Measurements from ENCODE around the gene SLC24A4. TPM values are rescaled to one million over a fixed set of nuclear protein-coding genes. Genes with fewer than 3 reads are reported as not detected.

SLC24A4 gene
- polyA plus RNA-seq, 4 donors = 0.16 to 0.31 TPM; not detected in 2

GRCh38 chr14:92539419-92539818 lies 216.5 kb downstream of the SLC24A4 start:
- no peak overlapping the region for H3K4me3 ChIP-seq (ENCODE audit: low read depth in 1 of 3, low read length in 3 of 3)
- H3K27me3 ChIP-seq (ENCODE audit: control insufficient read depth in 3 of 3, insufficient read depth in 3 of 3, low read length in 3 of 3) = no peaks in the 10 kb centered on the region
- H3K4me1 ChIP-seq (ENCODE audit: control insufficient read depth in 3 of 3, insufficient read depth in 2 of 3, low read depth in 1 of 3, low read length in 2 of 3) = peaks cover 17 to 28% (median 28%) of the 10 kb centered on the region in 3 donors
- DNase-seq (peak in 1 of 2 donors; percentile 52), FAIRE-seq (no peak)
- no peaks in the 10 kb centered on the region for H3K9me3 ChIP-seq (ENCODE audit: control insufficient read depth in 2 of 2, insufficient read depth in 1 of 2, low read depth in 1 of 2, low read length in 1 of 2)
- no peaks in the 10 kb centered on the region for H3K36me3 ChIP-seq (ENCODE audit: control insufficient read depth in 3 of 3, insufficient read depth in 2 of 3, low read depth in 1 of 3, low read length in 3 of 3)
- H3K27ac ChIP-seq (ENCODE audit: low read depth in 1 of 3, low read length in 2 of 3) = peak overlapping the region; percentile 45 to 82 (median 62)
- WGBS, 3 donors = 66 to 87% (median 79%) methylated on average over 3 of the region's 3 CpGs

GRCh38 chr14:92539875-92540274 lies 216.9 kb downstream of the SLC24A4 start:
- H3K36me3 ChIP-seq (ENCODE audit: control insufficient read depth in 3 of 3, insufficient read depth in 2 of 3, low read depth in 1 of 3, low read length in 3 of 3) = no peaks in the 10 kb centered on the region
- no peak overlapping the region for H3K4me3 ChIP-seq (ENCODE audit: low read depth in 1 of 3, low read length in 3 of 3)
- peaks cover 17 to 29% (median 28%) of the 10 kb centered on the region in 3 donors for H3K4me1 ChIP-seq (ENCODE audit: control insufficient read depth in 3 of 3, insufficient read depth in 2 of 3, low read depth in 1 of 3, low read length in 2 of 3)
- H3K9me3 ChIP-seq (ENCODE audit: control insufficient read depth in 2 of 2, insufficient read depth in 1 of 2, low read depth in 1 of 2, low read length in 1 of 2) = no peaks in the 10 kb centered on the region
- DNase-seq = no peak
- peak overlapping the region; percentile 45 to 82 (median 62) for H3K27ac ChIP-seq (ENCODE audit: low read depth in 1 of 3, low read length in 2 of 3)
- no peak for FAIRE-seq
- H3K27me3 ChIP-seq (ENCODE audit: control insufficient read depth in 3 of 3, insufficient read depth in 3 of 3, low read length in 3 of 3) = no peaks in the 10 kb centered on the region
- WGBS, 3 donors = 60 to 84% (median 73%) methylated on average over 12 of the region's 12 CpGs

GRCh38 chr14:92540472-92541048 lies 217.6 kb downstream of the SLC24A4 start:
- peaks cover 17 to 28% (median 26%) of the 10 kb centered on the region in 3 donors for H3K4me1 ChIP-seq (ENCODE audit: control insufficient read depth in 3 of 3, insufficient read depth in 2 of 3, low read depth in 1 of 3, low read length in 2 of 3)
- peak; percentile 69 to 93 for DNase-seq
- no peaks in the 10 kb centered on the region for H3K27me3 ChIP-seq (ENCODE audit: control insufficient read depth in 3 of 3, insufficient read depth in 3 of 3, low read length in 3 of 3)
- H3K27ac ChIP-seq (ENCODE audit: low read depth in 1 of 3, low read length in 2 of 3) = peak overlapping the region; percentile 45 to 82 (median 62)
- no peaks in the 10 kb centered on the region for H3K36me3 ChIP-seq (ENCODE audit: control insufficient read depth in 3 of 3, insufficient read depth in 2 of 3, low read depth in 1 of 3, low read length in 3 of 3)
- no peaks in the 10 kb centered on the region for H3K9me3 ChIP-seq (ENCODE audit: control insufficient read depth in 2 of 2, insufficient read depth in 1 of 2, low read depth in 1 of 2, low read length in 1 of 2)
- WGBS, 3 donors = 10 to 13% (median 12%) methylated on average over 6 of the region's 6 CpGs
- FAIRE-seq = no peak
- H3K4me3 ChIP-seq (ENCODE audit: low read depth in 1 of 3, low read length in 3 of 3) = no peak overlapping the region

GRCh38 chr14:92542766-92543554 lies 220.0 kb downstream of the SLC24A4 start:
- Histone ChIP-seq H3K4me3 (ENCODE audit: low read depth in 1 of 3, low read length in 3 of 3) (no peak overlapping the region), H3K9me3 (ENCODE audit: control insufficient read depth in 2 of 2, insufficient read depth in 1 of 2, low read depth in 1 of 2, low read length in 1 of 2) (no peaks in the 10 kb centered on the region), H3K27me3 (ENCODE audit: control insufficient read depth in 3 of 3, insufficient read depth in 3 of 3, low read length in 3 of 3) (no peaks in the 10 kb centered on the region), H3K4me1 (ENCODE audit: control insufficient read depth in 3 of 3, insufficient read depth in 2 of 3, low read depth in 1 of 3, low read length in 2 of 3) (peaks cover 13 to 28% (median 21%) of the 10 kb centered on the region in 3 donors), H3K36me3 (ENCODE audit: control insufficient read depth in 3 of 3, insufficient read depth in 2 of 3, low read depth in 1 of 3, low read length in 3 of 3) (no peaks in the 10 kb centered on the region), H3K27ac (ENCODE audit: low read depth in 1 of 3, low read length in 2 of 3) (no peak overlapping the region)
- DNase-seq (no peak), FAIRE-seq (no peak)
- WGBS, 3 donors = 63 to 82% (median 78%) methylated on average over 8 of the region's 8 CpGs

GRCh38 chr14:92544051-92544720 lies 221.2 kb downstream of the SLC24A4 start:
- Histone ChIP-seq H3K27me3 (ENCODE audit: control insufficient read depth in 3 of 3, insufficient read depth in 3 of 3, low read length in 3 of 3) (no peaks in the 10 kb centered on the region), H3K4me3 (ENCODE audit: low read depth in 1 of 3, low read length in 3 of 3) (no peak overlapping the region), H3K36me3 (ENCODE audit: control insufficient read depth in 3 of 3, insufficient read depth in 2 of 3, low read depth in 1 of 3, low read length in 3 of 3) (no peaks in the 10 kb centered on the region), H3K27ac (ENCODE audit: low read depth in 1 of 3, low read length in 2 of 3) (peak overlapping the region in 1 of 3 donors; percentile 26), H3K9me3 (ENCODE audit: control insufficient read depth in 2 of 2, insufficient read depth in 1 of 2, low read depth in 1 of 2, low read length in 1 of 2) (no peaks in the 10 kb centered on the region), H3K4me1 (ENCODE audit: control insufficient read depth in 3 of 3, insufficient read depth in 2 of 3, low read depth in 1 of 3, low read length in 2 of 3) (peaks cover 9 to 18% (median 16%) of the 10 kb centered on the region in 3 donors)
- DNase-seq (no peak), FAIRE-seq (no peak)
- WGBS, 3 donors = 62 to 76% (median 71%) methylated on average over 6 of the region's 6 CpGs

GRCh38 chr14:92546347-92547053 lies 223.5 kb downstream of the SLC24A4 start:
- peak overlapping the region in 1 of 3 donors; percentile 9 for H3K27ac ChIP-seq (ENCODE audit: low read depth in 1 of 3, low read length in 2 of 3)
- WGBS, 3 donors = 75 to 93% (median 90%) methylated on average over 7 of the region's 7 CpGs
- FAIRE-seq = no peak

GRCh38 chr14:92549105-92549858 lies 226.3 kb downstream of the SLC24A4 start:
- WGBS, 3 donors = 83 to 88% (median 85%) methylated on average over 17 of the region's 17 CpGs
- DNase-seq = no peak
- no peak for FAIRE-seq
- Histone ChIP-seq H3K27ac (ENCODE audit: low read depth in 1 of 3, low read length in 2 of 3) (peak overlapping the region in 1 of 3 donors; percentile 71), H3K4me3 (ENCODE audit: low read depth in 1 of 3, low read length in 3 of 3) (no peak overlapping the region), H3K9me3 (ENCODE audit: control insufficient read depth in 2 of 2, insufficient read depth in 1 of 2, low read depth in 1 of 2, low read length in 1 of 2) (no peaks in the 10 kb centered on the region), H3K4me1 (ENCODE audit: control insufficient read depth in 3 of 3, insufficient read depth in 2 of 3, low read depth in 1 of 3, low read length in 2 of 3) (peaks cover 0 to 2% (median 0%) of the 10 kb centered on the region in 3 donors), H3K27me3 (ENCODE audit: control insufficient read depth in 3 of 3, insufficient read depth in 3 of 3, low read length in 3 of 3) (no peaks in the 10 kb centered on the region), H3K36me3 (ENCODE audit: control insufficient read depth in 3 of 3, insufficient read depth in 2 of 3, low read depth in 1 of 3, low read length in 3 of 3) (peaks cover 0 to 13% (median 0%) of the 10 kb centered on the region in 3 donors)

More at GRCh38 chr14:92546347-92547053, 223.5 kb downstream of the SLC24A4 start:
- no peak for DNase-seq
- Histone ChIP-seq H3K4me1 (ENCODE audit: control insufficient read depth in 3 of 3, insufficient read depth in 2 of 3, low read depth in 1 of 3, low read length in 2 of 3) (peaks cover 0 to 2% (median 0%) of the 10 kb centered on the region in 3 donors), H3K4me3 (ENCODE audit: low read depth in 1 of 3, low read length in 3 of 3) (no peak overlapping the region), H3K27me3 (ENCODE audit: control insufficient read depth in 3 of 3, insufficient read depth in 3 of 3, low read length in 3 of 3) (no peaks in the 10 kb centered on the region), H3K9me3 (ENCODE audit: control insufficient read depth in 2 of 2, insufficient read depth in 1 of 2, low read depth in 1 of 2, low read length in 1 of 2) (no peaks in the 10 kb centered on the region), H3K36me3 (ENCODE audit: control insufficient read depth in 3 of 3, insufficient read depth in 2 of 3, low read depth in 1 of 3, low read length in 3 of 3) (peaks cover 0 to 9% (median 0%) of the 10 kb centered on the region in 3 donors)
